Measurements from ENCODE around the gene THSD7B. TPM values are rescaled to one million over a fixed set of nuclear protein-coding genes. Genes with fewer than 3 reads are reported as not detected.

Gene THSD7B
- total and polyA plus RNA-seq, 2 of the 8 experiments (the other 6 are each of a cell fraction or from before 2014, with no cell fraction given), result 0.60 to 2.9 TPM

DNA sequence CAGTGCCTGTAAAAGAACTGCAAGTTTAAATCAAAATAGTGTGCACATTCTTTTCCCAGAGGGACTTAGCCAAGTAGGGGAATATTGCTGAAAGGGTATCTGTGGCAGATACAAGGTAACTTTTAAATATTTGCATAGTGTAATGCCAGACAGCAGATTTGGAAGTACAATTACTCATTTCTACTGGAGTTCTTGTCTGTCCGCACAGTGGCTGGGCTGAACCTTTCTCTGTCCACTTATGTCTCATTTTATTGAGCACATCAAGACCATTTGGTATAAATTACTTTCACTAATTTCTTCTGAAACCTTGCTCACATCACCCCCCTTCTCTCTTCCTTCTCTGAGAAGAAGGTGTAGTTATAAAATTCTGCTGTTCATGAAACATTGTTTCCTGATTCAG lies 271.3 kb downstream of the THSD7B start:
- no peak overlapping the region for H2BK120ac ChIP-seq (replicated peaks; ENCODE audit: low read depth, low read length)
- no peaks in the 10 kb centered on the region for H3K23me2 ChIP-seq (ENCODE audit: low read depth, low read length)
- no peak overlapping the region for H3K27ac ChIP-seq (ENCODE audit: low read depth, low read length)
- DNase-seq (ENCODE audit: low read depth in 1 of 2, low spot score in 2 of 2) (no peak), FAIRE-seq (no peak)
- H2BK5ac ChIP-seq (ENCODE audit: low read depth, low read length), result no peak overlapping the region
- no peaks in the 10 kb centered on the region for H3K27me3 ChIP-seq (replicated peaks in 1 of 4; ENCODE audit: control insufficient read depth in 3 of 4, extremely low read depth in 1 of 4, insufficient read depth in 3 of 4, low read length in 3 of 4)
- H2BK12ac ChIP-seq (ENCODE audit: low read depth, low read length), result no peak overlapping the region
- H3K9me3 ChIP-seq (ENCODE audit: insufficient read depth in 2 of 2, low read depth in 1 of 2, low read length in 1 of 2), result no peaks in the 10 kb centered on the region
- no peak overlapping the region for H2BK20ac ChIP-seq (ENCODE audit: low read length)
- H3K56ac ChIP-seq (replicated peaks; ENCODE audit: insufficient read length, low read depth, low read length), result no peak overlapping the region
- no peaks in the 10 kb centered on the region for H3K79me2 ChIP-seq (ENCODE audit: control insufficient read depth in 1 of 2, insufficient read depth in 2 of 2, low read length in 2 of 2)
- POLR2A ChIA-PET (ENCODE audit: partially characterized antibody), result no interaction called here
- no peaks in the 10 kb centered on the region for H3K79me1 ChIP-seq (ENCODE audit: low read depth, low read length)
- H4K91ac ChIP-seq (replicated peaks; ENCODE audit: insufficient read length, low read length), result no peak overlapping the region
- no peak overlapping the region for H2AK5ac ChIP-seq (ENCODE audit: low read depth, low read length)
- H4K5ac ChIP-seq (ENCODE audit: insufficient read length, low read depth, low read length), result no peak overlapping the region
- no peaks in the 10 kb centered on the region for H3K4me1 ChIP-seq (replicated peaks in 1 of 4; ENCODE audit: control insufficient read depth in 3 of 4, insufficient read depth in 4 of 4, low read length in 3 of 4)
- H3K4ac ChIP-seq (replicated peaks; ENCODE audit: insufficient read length, low read depth, low read length), result no peak overlapping the region
- H3K18ac ChIP-seq (ENCODE audit: extremely low read depth, low read length), result no peak overlapping the region
- H3K9ac ChIP-seq (replicated peaks in 1 of 4; ENCODE audit: extremely low read depth in 1 of 4, low read depth in 3 of 4, low read length in 3 of 4), result no peak overlapping the region
- CTCF ChIA-PET (ENCODE audit: partially characterized antibody), result interaction anchor here (0.6 kb wide), 1 partner anchor 172 kb away, joined by 3 read pairs; no protein-coding TSS in a partner anchor
- H3K23ac ChIP-seq (ENCODE audit: insufficient read length), result no peak overlapping the region
- H4K8ac ChIP-seq (ENCODE audit: extremely low read depth, insufficient read depth, low read length), result no peak overlapping the region
- 96% methylated on average over 1 of the region's 1 CpG; no CpG with 5 or more reads in 1 of the 2 experiments for WGBS, 2 experiments (ENCODE audit: extremely low coverage in 1 of 2, insufficient coverage in 1 of 2, insufficient read length in 1 of 2, insufficient replicate concordance in 2 of 2, low coverage in 1 of 2, low lambda C conversion rate in 2 of 2, missing lambda C conversion rate in 1 of 2)
- H3K14ac ChIP-seq (ENCODE audit: insufficient read length), result no peak overlapping the region
- H2AFZ ChIP-seq (ENCODE audit: low read length), result no peak overlapping the region
- no peaks in the 10 kb centered on the region for H3K36me3 ChIP-seq (ENCODE audit: control insufficient read depth in 2 of 4, insufficient read depth in 4 of 4, low read length in 3 of 4)
- no peak overlapping the region for H3K4me3 ChIP-seq (ENCODE audit: extremely low read depth in 1 of 4, insufficient read depth in 2 of 4, low read depth in 3 of 4, low read length in 4 of 4)
- H2BK15ac ChIP-seq (ENCODE audit: low read length), result no peak overlapping the region
- no peaks in the 10 kb centered on the region for H4K20me1 ChIP-seq (replicated peaks in 1 of 2; ENCODE audit: control insufficient read depth in 1 of 2, insufficient read depth in 2 of 2, low read length in 2 of 2)
- no peak for TF ChIP-seq GTF2F1 (IDR thresholded peaks at IDR 0.05; ENCODE audit: borderline replicate concordance, low read depth, low read length)
- no peak for TF ChIP-seq PHF8 (conservative IDR thresholded peaks at IDR 0.05; ENCODE audit: low read depth, low read length)
- TF ChIP-seq CREB1 (IDR thresholded peaks at IDR 0.05), result no peak
- no peak for TF ChIP-seq HDAC6 (IDR thresholded peaks at IDR 0.05; ENCODE audit: low read depth, low read length)
- TF ChIP-seq RFX5 (IDR thresholded peaks at IDR 0.05; ENCODE audit: borderline replicate concordance, low read depth, low read length), result no peak
- TF ChIP-seq TCF12 (IDR thresholded peaks at IDR 0.05; ENCODE audit: low read depth, low read length), result no peak
- TF ChIP-seq SRF (IDR thresholded peaks at IDR 0.05; ENCODE audit: low read depth, low read length), result no peak
- TF ChIP-seq JUN (IDR thresholded peaks at IDR 0.05; ENCODE audit: low read depth, low read length), result no peak
- TF ChIP-seq ASH2L (IDR thresholded peaks at IDR 0.05; ENCODE audit: low read length), result no peak
- H3K4me2 ChIP-seq (ENCODE audit: insufficient read depth in 1 of 2, low read depth in 2 of 2, low read length in 2 of 2), result no peak overlapping the region
